ENCODE data around the gene TPST1.
"Not testable (repeated sequence)": the region's sequence is repeated elsewhere in the genome, so short reads cannot be mapped to it uniquely, and the experiment has no call there.

The TPST1 gene

GRCh38 chr7:66296557-66296956 is 91.4 kb downstream of the TPST1 start:
- no peak for DNase-seq

- DNase-seq = no peak
These were observed 92.4 kb downstream of the TPST1 start for GRCh38 chr7:66297579-66297978.

GRCh38 chr7:66301249-66301648 is 96.1 kb downstream of the TPST1 start:
- DNase-seq = no peak

GRCh38 chr7:66301737-66302136 is 96.6 kb downstream of the TPST1 start:
- DNase-seq = no peak

GRCh38 chr7:66303454-66304155 is 98.5 kb downstream of the TPST1 start:
- DNase-seq = no peak

GRCh38 chr7:66304536-66304935 is 99.4 kb downstream of the TPST1 start:
- DNase-seq = no peak

- DNase-seq = no peak
These were observed 101.1 kb downstream of the TPST1 start for GRCh38 chr7:66306243-66306642.

- peak in 1 of 2 experiments; percentile 63 for DNase-seq
These were observed 102.6 kb downstream of the TPST1 start for GRCh38 chr7:66307591-66308215.

GRCh38 chr7:66308411-66308810 is 103.3 kb downstream of the TPST1 start:
- DNase-seq = no peak

- no peak for DNase-seq
These were observed 105.5 kb downstream of the TPST1 start for GRCh38 chr7:66310620-66311019.

GRCh38 chr7:66313886-66314568 is 108.9 kb downstream of the TPST1 start:
- DNase-seq = no peak

- no peak for DNase-seq
These were observed 110.1 kb downstream of the TPST1 start for GRCh38 chr7:66315192-66315591.

GRCh38 chr7:66319407-66319979 is 114.4 kb downstream of the TPST1 start:
- DNase-seq = no peak

GRCh38 chr7:66321283-66321682 is 116.1 kb downstream of the TPST1 start:
- DNase-seq = no peak

GRCh38 chr7:66323114-66323796 is 118.1 kb downstream of the TPST1 start:
- no peak for DNase-seq

- DNase-seq = not testable (repeated sequence)
These were observed 119.9 kb downstream of the TPST1 start for GRCh38 chr7:66324985-66325384.

- no peak for DNase-seq
These were observed 121.5 kb downstream of the TPST1 start for GRCh38 chr7:66326501-66327215.

- DNase-seq = no peak
These were observed 125.8 kb downstream of the TPST1 start for GRCh38 chr7:66330961-66331360.

- DNase-seq = no peak
These were observed 126.7 kb downstream of the TPST1 start for GRCh38 chr7:66331883-66332282.

- DNase-seq = no peak
These were observed 128.3 kb downstream of the TPST1 start for GRCh38 chr7:66333443-66333842.

GRCh38 chr7:66335318-66335717 is 130.2 kb downstream of the TPST1 start:
- no peak for DNase-seq

- DNase-seq = no peak
These were observed 131.6 kb downstream of the TPST1 start for GRCh38 chr7:66336760-66337159.
